ENCODE results near the gene ANGPTL8. TPM values are rescaled to one million over a fixed set of nuclear protein-coding genes. Genes with fewer than 3 reads are reported as not detected.
A peak's percentile ranks its signal among the peaks of the same experiment; 100 is the strongest.

Gene ANGPTL8
- total RNA-seq, 1 experiment from 2014 or later: not detected

- POLR2A ChIA-PET (ENCODE audit: unreplicated experiment): no interaction called here
- Histone ChIP-seq H3K9me2 (ENCODE audit: insufficient read depth) (no peaks in the 10 kb centered on the region), H3K27me3 (ENCODE audit: insufficient read depth, low read depth) (no peaks in the 10 kb centered on the region), H3K4me2 (no peak overlapping the region), H4K20me1 (ENCODE audit: insufficient read depth) (no peaks in the 10 kb centered on the region), H3K79me2 (ENCODE audit: low read depth) (no peaks in the 10 kb centered on the region), H3F3A (ENCODE audit: insufficient read depth, low read depth) (peaks cover 47% of the 10 kb centered on the region), H3K4me1 (replicated peaks; ENCODE audit: insufficient read depth) (0 out of 2 replicates have a peak, but pooled peaks cover 6% of the 10 kb centered on the region), H3K9me3 (ENCODE audit: insufficient read depth, low read depth) (no peaks in the 10 kb centered on the region), H2AFZ (no peak overlapping the region), H3K27ac (no peak overlapping the region), H3K36me3 (ENCODE audit: low read depth) (no peaks in the 10 kb centered on the region), H3K4me3 (no peak overlapping the region)
- no peak for DNase-seq
- BruUV-seq (replicated peaks): no TSS peak
- CTCF ChIA-PET: no interaction called here
- intact Hi-C loops (cut with micrococcal nuclease; ENCODE audit: unreplicated experiment): loop anchor here (5.0 kb wide), 1 partner anchor 38 kb away; the partner anchor contains the start of gene SPC24
- no peak for TF ChIP-seq CTCF (conservative IDR thresholded peaks at IDR 0.05)
- no peak for TF ChIP-seq EZH2 (IDR thresholded peaks at IDR 0.05; ENCODE audit: low read depth)
These were observed 44.5 kb upstream of the ANGPTL8 start for GRCh38 chr19:11194656-11195558.

GRCh38 chr19:11195681-11196080, 43.7 kb upstream of the ANGPTL8 start:
- Histone ChIP-seq H3K27me3 (ENCODE audit: insufficient read depth, low read depth) (no peaks in the 10 kb centered on the region), H3K36me3 (ENCODE audit: low read depth) (no peaks in the 10 kb centered on the region), H3K4me1 (replicated peaks; ENCODE audit: insufficient read depth) (0 out of 2 replicates have a peak, but pooled peaks cover 6% of the 10 kb centered on the region), H4K20me1 (ENCODE audit: insufficient read depth) (no peaks in the 10 kb centered on the region), H3K27ac (no peak overlapping the region), H3K4me3 (no peak overlapping the region), H3F3A (ENCODE audit: insufficient read depth, low read depth) (peaks cover 47% of the 10 kb centered on the region), H2AFZ (no peak overlapping the region), H3K9me2 (ENCODE audit: insufficient read depth) (no peaks in the 10 kb centered on the region), H3K9me3 (ENCODE audit: insufficient read depth, low read depth) (no peaks in the 10 kb centered on the region), H3K4me2 (no peak overlapping the region), H3K79me2 (ENCODE audit: low read depth) (no peaks in the 10 kb centered on the region)
- DNase-seq: no peak
- BruUV-seq (replicated peaks): no TSS peak
- TF ChIP-seq EZH2 (IDR thresholded peaks at IDR 0.05; ENCODE audit: low read depth) (no peak), CTCF (conservative IDR thresholded peaks at IDR 0.05) (no peak)
- CTCF ChIA-PET: no interaction called here
- POLR2A ChIA-PET (ENCODE audit: unreplicated experiment): no interaction called here
- intact Hi-C loops (cut with micrococcal nuclease; ENCODE audit: unreplicated experiment): loop anchor here (2.0 to 5.0 kb wide), 2 partner anchors 38 to 53 kb away; partner anchors contain the start of gene SPC24

GRCh38 chr19:11196406-11197287, 42.8 kb upstream of the ANGPTL8 start:
- ChIA-PET CTCF (no interaction called here), POLR2A (ENCODE audit: unreplicated experiment) (no interaction called here)
- H3F3A ChIP-seq (ENCODE audit: insufficient read depth, low read depth): peaks cover 39% of the 10 kb centered on the region
- peak overlapping the region; percentile 94 for H3K4me2 ChIP-seq
- no peaks in the 10 kb centered on the region for H3K27me3 ChIP-seq (ENCODE audit: insufficient read depth, low read depth)
- H3K4me1 ChIP-seq (replicated peaks; ENCODE audit: insufficient read depth): 0 out of 2 replicates have a peak, but pooled peaks cover 6% of the 10 kb centered on the region
- peak overlapping the region; percentile 89 for H2AFZ ChIP-seq
- intact Hi-C loops (cut with micrococcal nuclease; ENCODE audit: unreplicated experiment): loop anchor here (2.0 to 5.0 kb wide), 2 partner anchors 39 to 54 kb away; partner anchors contain the start of gene SPC24
- H3K27ac ChIP-seq: no peak overlapping the region
- H3K9me3 ChIP-seq (ENCODE audit: insufficient read depth, low read depth): no peaks in the 10 kb centered on the region
- H3K9me2 ChIP-seq (ENCODE audit: insufficient read depth): no peaks in the 10 kb centered on the region
- peak overlapping the region; percentile 76 for H3K4me3 ChIP-seq
- H3K36me3 ChIP-seq (ENCODE audit: low read depth): no peaks in the 10 kb centered on the region
- no TSS peak for BruUV-seq (replicated peaks)
- no peaks in the 10 kb centered on the region for H4K20me1 ChIP-seq (ENCODE audit: insufficient read depth)
- H3K79me2 ChIP-seq (ENCODE audit: low read depth): no peaks in the 10 kb centered on the region
- TF ChIP-seq EZH2 (IDR thresholded peaks at IDR 0.05; ENCODE audit: low read depth) (no peak), CTCF (conservative IDR thresholded peaks at IDR 0.05) (no peak)
- peak in 1 of 2 experiments; percentile 28 for DNase-seq

All from PC-9 (cell line).